ENCODE data around the gene EOGT.

Gene EOGT

DNA sequence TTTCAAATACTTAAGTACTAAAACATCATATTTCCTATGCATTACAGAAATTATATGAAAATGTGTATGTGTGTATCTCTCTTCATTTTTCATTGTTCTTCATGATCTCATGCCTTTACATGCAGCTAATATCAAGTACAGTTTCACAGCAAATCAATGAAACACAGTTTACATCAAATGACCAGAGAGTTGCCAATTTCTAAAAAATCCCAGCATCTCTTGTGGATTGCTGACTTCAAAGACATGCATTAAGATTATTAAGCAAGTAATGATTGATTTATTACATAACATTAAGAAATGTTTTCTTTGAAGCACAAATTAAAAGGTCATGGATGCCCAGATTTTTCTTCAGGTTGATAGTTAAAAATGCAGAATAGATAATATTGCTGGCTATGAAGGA, 50.1 kb downstream of the EOGT start:
- DNase-seq (ENCODE audit: low read depth), result no peak

DNA sequence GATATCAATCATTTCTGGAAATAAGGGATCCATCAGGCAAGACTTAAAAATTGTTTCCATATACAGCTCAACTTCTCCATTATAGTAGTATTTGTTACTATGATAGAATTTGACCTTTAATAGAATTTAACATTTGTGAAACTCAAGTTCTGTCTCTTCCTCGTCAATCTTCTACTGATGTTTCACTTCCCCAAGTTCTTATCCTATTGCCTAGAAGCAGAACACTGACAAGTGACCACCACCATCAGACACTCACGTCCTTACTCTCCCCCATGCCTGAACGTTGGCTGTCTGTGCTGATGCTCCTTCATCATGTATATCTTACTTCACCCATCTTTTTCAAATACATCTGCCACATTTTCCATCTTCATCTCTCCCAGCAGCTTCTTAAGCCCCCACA, 54.6 kb downstream of the EOGT start:
- no peak for DNase-seq (ENCODE audit: low read depth)

DNA sequence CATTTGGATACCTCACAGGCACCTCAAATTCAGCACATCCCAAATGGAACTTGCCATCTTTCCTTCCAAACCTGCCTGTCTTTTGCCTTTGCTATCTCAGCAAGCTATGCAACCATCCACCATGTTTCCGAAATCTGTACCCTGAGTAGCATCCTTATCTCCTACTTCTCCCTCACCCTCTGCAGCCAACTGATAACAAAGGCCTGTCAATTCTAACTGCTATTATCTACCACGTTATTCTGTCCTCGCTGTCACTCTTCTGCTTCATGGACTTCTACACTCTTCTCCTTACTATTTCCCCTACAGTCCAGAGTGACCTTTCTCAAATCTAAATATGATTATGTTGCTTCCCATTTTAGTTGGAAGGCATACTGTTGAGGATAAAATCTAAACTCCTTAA, 55.6 kb downstream of the EOGT start:
- DNase-seq (ENCODE audit: low read depth), result no peak

DNA sequence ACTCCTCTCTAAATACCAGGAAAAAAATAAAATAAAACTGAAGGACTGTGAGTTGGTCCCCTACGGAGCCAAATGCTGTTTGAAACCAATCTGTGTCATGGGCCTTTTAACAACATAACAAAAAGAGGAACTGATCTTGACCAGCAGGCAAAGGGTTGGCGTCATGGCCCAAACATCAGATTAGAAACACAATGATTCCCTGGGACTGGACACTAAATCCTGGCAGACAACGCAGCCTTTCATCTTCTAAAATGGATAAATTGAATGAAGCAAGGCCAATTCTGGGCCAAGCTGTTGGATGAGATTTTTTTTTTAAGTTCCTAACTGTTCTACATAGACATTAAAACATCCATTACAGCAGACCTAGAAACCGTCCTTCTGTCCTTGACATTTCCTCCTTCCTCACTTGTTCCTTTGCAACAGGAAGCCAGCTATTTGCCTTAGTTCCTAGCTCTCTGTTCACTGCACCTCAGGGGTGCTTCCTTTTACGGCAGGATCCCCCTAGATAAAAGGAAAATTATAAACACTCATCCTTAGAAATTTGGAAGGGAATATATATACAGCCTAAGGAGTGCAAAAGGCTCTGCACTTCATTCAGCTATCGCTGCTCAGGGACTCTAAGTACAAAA, 59.6 kb downstream of the EOGT start:
- DNase-seq (ENCODE audit: low read depth), result no peak

DNA sequence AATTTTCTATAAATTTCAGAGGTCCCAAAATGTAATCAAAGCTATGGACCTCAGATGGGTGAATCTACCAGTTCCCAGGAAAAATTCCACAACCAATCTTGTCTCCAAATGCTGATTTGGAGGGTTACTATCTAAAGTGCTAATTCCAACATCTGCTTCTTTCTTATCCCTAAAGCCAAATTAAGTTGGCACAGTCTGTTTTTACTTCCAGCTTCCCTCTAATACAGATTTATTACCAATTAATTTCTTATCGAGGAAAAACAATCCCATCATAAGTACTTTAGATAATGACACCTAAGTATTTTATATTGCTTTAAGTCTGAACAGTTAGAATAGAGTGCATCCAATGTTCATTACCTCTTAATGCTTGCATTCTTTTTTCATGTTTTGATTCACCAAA, 68.3 kb downstream of the EOGT start:
- DNase-seq (ENCODE audit: low read depth), result no peak

DNA sequence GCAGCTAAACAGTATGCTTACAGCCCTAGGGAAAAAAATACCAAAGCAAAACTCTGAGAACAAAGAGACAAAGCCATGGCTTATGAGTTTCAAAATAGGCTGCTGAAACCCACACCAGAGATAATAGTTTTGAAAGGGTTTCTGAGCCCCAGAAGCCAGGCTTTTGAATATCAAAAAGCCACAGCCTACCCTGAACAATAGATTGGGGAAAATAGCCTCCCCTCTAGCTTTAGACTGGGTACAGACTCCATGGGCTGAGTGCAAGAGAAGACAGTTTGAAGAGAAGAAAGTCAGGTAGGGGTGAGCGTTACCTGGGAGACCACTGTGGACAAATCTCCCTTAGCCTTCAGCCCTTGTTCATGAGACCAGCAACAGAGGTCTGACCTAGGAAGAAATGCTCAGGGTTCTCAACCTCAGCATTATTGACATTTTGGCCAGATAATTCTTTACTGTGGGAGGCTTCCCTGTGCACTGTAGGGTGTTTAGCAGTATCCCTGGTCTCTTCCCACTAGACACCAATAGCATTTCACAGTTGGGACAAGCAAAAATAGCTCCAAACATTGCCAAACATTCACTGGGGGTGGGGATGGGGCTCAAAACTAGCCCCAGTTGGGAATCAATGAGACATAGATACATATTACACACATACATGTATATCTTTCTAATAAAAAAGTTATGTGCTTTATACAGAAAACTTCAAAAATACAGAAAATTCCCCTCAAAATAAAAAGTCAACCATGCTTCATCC, 69.6 kb downstream of the EOGT start:
- DNase-seq (ENCODE audit: low read depth), result no peak

DNA sequence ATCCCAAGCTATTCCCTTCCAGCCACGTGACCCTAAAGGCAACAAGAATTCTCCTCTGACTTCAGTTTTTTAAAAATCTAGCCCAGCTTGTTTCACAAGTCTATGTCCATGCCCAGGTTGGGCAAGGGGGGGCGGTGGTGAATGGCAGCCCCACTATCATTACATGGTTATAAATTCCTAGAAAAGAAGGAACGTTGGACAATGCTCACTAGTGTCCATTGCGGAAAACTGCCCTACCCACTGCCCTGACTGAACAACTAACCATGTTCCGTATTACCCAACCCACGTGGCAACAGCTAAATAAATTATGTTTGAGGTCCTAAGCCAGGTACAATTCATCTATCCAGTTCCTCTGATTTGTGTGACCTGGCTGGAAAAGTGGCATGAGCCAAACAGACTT, 72.4 kb downstream of the EOGT start:
- DNase-seq (ENCODE audit: low read depth), result no peak

DNA sequence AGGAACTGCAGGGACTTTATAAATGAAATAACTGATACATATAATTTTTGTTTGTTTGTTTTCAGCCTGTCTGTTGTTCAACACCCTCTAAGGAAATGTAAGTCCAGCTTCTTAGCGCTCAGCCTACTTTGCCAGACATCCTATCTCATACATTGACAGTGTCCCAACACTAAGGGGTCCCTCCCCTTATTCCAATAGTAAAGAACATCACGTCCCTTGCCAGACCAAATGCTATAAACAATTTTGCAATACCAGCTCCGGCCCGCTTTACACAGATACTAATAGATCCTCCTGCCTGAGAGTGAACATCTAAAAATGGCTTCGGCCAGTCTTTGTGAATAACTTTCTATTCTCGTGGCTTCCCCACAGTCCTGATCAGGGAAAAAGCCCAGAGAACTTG, 76.6 kb downstream of the EOGT start:
- no peak for DNase-seq (ENCODE audit: low read depth)

DNA sequence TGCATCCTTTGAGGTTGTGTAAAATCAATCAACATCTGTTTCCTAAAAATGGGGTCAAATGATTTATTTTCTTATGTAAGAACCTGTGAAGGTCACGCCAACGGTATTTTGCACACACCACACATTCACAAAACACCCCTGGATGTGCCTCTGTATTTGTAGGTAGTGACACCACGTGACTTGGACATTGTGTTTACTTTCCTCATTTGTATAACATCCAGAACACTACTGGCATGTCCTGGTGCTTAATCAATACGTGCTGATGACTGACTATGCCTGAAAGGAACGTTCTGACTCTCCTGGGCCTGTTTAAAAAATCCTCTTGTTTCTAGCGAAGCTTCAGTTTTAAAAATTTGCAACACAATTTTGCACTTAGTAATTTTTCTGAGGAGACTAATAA, 77.7 kb downstream of the EOGT start:
- no peak for DNase-seq (ENCODE audit: low read depth)

DNA sequence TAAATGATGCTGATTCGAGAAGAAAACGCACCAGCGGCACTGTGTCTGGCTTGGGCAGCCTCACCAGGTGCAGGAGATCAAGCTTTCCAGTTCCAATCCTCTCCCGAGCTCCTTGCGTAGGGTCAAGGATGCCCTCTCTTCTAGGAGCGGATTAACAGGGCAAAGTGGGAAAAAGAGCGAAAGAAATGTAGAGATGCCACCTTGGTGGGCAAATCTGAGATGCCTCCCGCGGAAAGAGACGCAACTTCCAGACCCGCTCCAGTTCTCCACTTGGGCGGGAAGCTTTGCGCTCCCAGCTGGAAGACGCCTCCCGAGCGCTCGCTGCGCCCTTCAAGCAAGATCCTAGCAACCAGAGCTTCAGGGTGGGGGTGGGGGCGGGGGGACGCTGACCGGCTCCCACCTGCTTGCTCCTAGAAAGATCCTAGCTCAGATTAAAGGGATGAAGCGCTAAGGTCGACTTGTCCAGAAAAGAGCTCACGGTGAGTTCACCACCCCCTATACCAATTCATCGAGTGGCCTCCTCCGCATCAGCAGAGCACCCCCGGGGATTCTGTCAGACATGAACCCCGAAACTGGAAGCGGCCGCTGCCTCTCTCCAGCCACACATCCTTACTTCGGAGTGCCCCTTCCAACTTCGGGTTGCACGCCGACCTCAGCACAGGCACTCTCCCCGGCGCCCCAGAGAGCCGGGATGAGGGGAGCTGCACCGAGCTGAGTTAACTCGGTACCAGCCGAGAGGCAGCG, 81.9 kb downstream of the EOGT start:
- DNase-seq (ENCODE audit: low read depth), result no peak

All from amniotic epithelial cell (primary cell).